Cardiac septum (tissue), 1 donor: Measurements from ENCODE around the gene CXCR5. TPM values are rescaled to one million over a fixed set of nuclear protein-coding genes. Genes with fewer than 3 reads are reported as not detected.

ENCODE experiments used
- DNase-seq: peaks from one replicate; pipeline ENCODE4 v3.0.0-alpha.2; 2020; ENCODE audit warnings: low spot score
- intact Hi-C: fragments of 100-400 bp; cut with DNase I; formaldehyde crosslinking; loops from one replicate; pipeline ENCODE4 v1.14.0; 2022
- microRNA-seq: library from miRNA; unstranded; fragments of <30 nt; microRNA quantifications from one replicate; pipeline ENCODE4 v1.2.0, GENCODE V29; 2020
- total RNA-seq: library from RNA; stranded (reverse); fragmentation: NEBNext Ultra II Directional; extraction: Animal tissue kit (Norgen Biotek cat#: 25700); gene quantifications from one replicate; pipeline ENCODE4 v1.2.1, GENCODE V29; 2021
- donor health status: DM: no; HTN: no; CAD: no.

The CXCR5 gene
- total RNA-seq, 1 donor from 2014 or later = not detected

DNA sequence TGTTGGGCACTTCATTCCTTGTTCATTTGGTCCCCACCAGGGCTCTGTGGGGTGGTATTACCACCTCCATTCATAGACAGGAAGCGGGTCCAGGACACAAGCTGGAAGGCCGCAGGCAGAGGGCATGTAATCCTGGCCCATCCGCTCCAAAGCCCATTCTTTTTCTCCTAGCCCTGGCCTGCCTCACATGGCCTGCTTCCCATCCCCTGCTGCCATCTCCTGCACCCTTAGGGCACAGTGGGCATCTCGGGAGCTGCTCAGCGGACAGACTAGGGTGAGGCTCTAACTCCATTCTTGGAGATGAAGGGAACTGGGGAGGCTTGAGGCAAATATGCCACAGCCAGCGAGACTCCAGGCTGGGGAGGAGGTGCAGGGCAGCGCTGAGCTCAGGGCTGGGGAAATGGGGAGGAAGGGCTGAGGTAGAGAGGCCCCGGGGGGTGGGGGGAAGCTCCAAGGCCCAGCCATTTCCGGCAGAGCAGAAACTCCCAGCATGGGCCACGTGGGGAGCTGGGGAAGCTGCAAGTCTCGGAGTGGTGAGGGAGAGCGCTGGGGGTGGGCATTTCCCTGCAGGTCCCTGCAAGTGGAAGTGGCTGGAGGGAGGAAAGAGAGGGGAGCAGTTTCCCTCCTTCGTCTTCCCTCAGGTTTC, 56.4 kb downstream of the CXCR5 start:
- DNase-seq = no peak
- intact Hi-C loops = no loop called here

DNA sequence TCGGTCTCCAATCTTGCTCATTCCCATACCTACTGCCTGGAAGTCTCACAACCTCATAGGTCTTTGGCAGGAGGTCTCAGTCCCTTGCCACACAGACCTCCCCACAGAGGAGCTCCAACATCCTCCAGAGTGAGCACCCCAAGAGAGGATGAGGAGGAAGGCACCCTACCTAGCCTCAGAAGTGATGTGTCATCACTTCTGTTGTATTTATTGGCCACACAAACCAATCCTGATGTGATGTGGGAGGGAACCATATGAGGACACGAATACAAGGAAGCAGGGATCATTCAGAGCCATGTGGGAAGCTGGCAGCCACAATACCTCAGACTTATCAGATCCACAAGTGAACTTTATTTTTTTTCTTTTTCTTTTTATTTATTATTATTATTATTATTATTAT, 63.4 kb downstream of the CXCR5 start:
- DNase-seq = no peak
- intact Hi-C loops = no loop called here

Small RNA genes within 50 kb of the gene (microRNA-seq; reads per million reads assigned to microRNA genes)
- gene MIR4492 = not detected

Other genes starting within 250 kb of the CXCR5 start
- not detected for gene TREH, start 204.2 kb upstream of the CXCR5 start, total RNA-seq
- 118 TPM for gene DDX6, start 92.7 kb upstream of the CXCR5 start, total RNA-seq
- 41.4 TPM for gene BCL9L, start 42.0 kb downstream of the CXCR5 start, total RNA-seq
- not detected for gene UPK2, start 72.4 kb downstream of the CXCR5 start, total RNA-seq
- gene FOXR1, start 87.9 kb downstream of the CXCR5 start, total RNA-seq = not detected
- gene CENATAC, start 114.2 kb downstream of the CXCR5 start, total RNA-seq = 15.0 TPM
- 572 TPM for gene RPS25, start 134.5 kb downstream of the CXCR5 start, total RNA-seq
- gene TRAPPC4, start 134.9 kb downstream of the CXCR5 start, total RNA-seq = 42.4 TPM
- gene SLC37A4, start 147.0 kb downstream of the CXCR5 start, total RNA-seq = 3.9 TPM
- 90.7 TPM for gene HYOU1, start 173.3 kb downstream of the CXCR5 start, total RNA-seq
- gene VPS11, start 183.9 kb downstream of the CXCR5 start, total RNA-seq = 18.5 TPM
- 14.7 TPM for gene HMBS, start 201.0 kb downstream of the CXCR5 start, total RNA-seq
- gene DPAGT1, start 218.0 kb downstream of the CXCR5 start, total RNA-seq = 18.9 TPM
- gene C2CD2L, start 223.5 kb downstream of the CXCR5 start, total RNA-seq = 11.8 TPM
- 14.5 TPM for gene HINFP, start 237.7 kb downstream of the CXCR5 start, total RNA-seq